ENCODE measurements around the gene DISP3. TPM values are rescaled to one million over a fixed set of nuclear protein-coding genes. Genes with fewer than 3 reads are reported as not detected.
A peak's percentile ranks its signal among the peaks of the same experiment; 100 is the strongest.

DISP3 gene
- total RNA-seq, 1 donor from 2014 or later: 0.09 TPM

- no peak for DNase-seq (ENCODE audit: low spot score)
Measured at GRCh38 chr1:11543392-11543791, 64.4 kb downstream of the DISP3 start.

DNA sequence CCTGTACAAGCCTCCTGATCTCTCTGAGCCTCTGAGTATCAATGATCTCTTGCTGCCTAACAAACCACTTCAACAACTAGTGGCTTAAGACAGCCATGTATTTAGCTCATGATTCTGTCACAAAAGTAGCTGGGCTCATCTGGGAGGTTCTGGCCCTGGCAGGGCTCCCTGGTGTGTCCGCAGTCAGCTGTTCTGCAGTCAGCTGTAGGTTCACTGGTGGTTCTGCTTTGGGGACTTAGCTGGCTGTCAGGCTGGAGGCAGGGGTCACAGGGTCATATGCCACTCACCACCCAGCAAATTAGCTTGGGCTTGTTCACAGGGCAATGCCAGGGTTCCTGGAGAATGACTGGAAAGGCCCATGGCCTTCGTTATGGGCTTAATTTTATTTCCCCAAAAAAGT lies 64.8 kb downstream of the DISP3 start:
- no peak for DNase-seq (ENCODE audit: low spot score)

- no peak for DNase-seq (ENCODE audit: low spot score)
Measured at GRCh38 chr1:11546456-11546855, 67.5 kb downstream of the DISP3 start.

GRCh38 chr1:11550664-11551283 lies 71.8 kb downstream of the DISP3 start:
- DNase-seq (ENCODE audit: low spot score): peak; percentile 75

DNA sequence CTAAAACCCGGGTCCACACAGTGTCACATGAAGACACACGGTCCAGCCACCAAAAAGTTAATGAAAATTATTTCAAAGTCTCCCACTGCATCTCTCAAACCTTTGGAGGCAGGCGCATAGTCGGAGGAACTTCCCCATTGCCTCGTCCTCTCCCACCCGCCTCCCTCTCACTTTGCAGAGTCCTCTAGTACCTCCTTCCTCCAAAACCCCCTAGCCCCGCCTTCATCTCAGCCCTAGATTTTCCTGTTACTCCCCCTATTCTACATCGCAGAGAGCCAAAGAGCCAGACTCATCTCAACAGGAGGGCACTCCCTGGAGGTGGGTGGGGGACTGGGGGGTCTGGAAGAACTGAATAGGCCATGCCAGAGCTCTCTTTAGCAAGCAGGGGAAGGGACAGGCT lies 79.3 kb downstream of the DISP3 start:
- no peak for DNase-seq (ENCODE audit: low spot score)

DNA sequence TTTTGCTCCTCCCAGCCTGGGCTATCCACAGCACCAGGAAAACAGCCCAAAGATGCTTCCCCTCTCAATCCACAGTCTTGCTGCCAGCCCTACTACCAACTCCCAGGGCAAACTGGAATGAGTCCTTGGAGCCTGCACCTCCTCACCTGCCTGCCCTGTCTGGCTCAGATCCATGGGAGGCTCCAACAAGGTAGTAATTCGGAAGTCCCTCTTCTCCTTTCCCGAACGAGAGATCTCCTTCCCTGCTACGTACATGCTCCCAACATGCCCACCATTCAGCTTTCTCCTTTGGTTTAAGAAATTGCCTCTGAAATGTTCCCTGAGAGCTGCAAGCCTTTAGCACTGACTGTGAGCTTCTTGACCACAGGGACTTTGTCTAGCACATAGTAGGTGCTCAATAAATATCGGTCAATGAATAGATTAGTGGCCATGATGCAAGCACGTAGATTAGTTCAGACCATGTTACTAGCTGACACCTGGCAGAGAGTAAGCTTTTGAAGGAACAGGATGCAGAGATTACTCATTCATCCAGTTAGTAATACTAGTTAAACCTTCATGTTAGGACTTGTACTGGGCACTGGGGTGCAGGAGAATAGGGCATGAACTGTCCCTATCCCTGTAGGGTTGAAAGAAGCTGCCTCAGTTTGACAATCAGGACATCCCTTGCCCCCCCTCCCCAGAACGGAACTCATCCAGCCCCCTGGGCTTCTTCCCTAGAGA lies 80.1 kb downstream of the DISP3 start:
- DNase-seq (ENCODE audit: low spot score): no peak

GRCh38 chr1:11559591-11559970 lies 80.6 kb downstream of the DISP3 start:
- DNase-seq (ENCODE audit: low spot score): no peak

- no peak for DNase-seq (ENCODE audit: low spot score)
Measured at GRCh38 chr1:11560061-11560460, 81.1 kb downstream of the DISP3 start.

DNA sequence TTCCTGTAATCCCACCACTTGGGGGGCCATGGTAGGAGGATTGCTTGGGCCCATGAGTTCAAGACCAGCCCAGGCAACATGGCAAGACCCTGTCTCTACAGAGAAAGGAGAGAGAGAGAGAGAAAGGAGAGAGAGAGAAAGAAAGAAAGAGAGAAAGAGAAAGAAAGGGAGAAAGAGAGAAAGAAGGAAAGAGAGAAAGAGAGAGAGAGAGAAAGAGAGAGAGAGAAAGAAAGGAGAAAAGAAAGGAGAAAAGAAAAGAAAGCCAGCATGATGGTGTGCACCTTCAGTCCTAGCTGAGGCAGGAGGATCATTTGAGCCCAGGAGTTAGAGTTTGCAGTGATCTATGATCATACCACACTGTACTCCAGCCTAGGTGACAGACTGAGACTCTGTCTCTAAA lies 82.8 kb downstream of the DISP3 start:
- DNase-seq (ENCODE audit: low spot score): no peak

GRCh38 chr1:11562664-11563063 lies 83.7 kb downstream of the DISP3 start:
- DNase-seq (ENCODE audit: low spot score): no peak

- DNase-seq (ENCODE audit: low spot score): no peak
Measured at GRCh38 chr1:11563560-11564069, 84.7 kb downstream of the DISP3 start.

DNA sequence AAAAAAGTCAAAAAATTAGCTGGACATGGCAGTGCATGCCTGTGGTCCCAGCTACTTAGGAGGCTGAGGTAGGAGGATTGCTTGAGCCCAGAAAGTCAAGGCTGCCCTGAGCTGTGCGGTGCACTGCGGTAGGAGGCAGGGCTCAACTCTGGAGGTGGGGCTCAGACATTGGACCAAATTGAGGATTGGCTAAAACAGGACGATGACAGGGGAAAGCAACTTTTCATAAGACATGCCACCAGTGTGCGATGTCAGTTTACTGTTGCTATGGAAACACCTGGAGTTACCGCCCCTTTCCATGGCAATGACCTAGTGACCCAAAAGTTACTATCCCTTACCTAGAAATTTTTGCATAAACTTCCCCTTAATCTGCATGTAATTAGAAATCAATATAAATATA lies 85.3 kb downstream of the DISP3 start:
- no peak for DNase-seq (ENCODE audit: low spot score)

- DNase-seq (ENCODE audit: low spot score): no peak
Measured at GRCh38 chr1:11566042-11566850, 87.3 kb downstream of the DISP3 start.

- no peak for DNase-seq (ENCODE audit: low spot score)
Measured at GRCh38 chr1:11567244-11568065, 88.5 kb downstream of the DISP3 start.

DNA sequence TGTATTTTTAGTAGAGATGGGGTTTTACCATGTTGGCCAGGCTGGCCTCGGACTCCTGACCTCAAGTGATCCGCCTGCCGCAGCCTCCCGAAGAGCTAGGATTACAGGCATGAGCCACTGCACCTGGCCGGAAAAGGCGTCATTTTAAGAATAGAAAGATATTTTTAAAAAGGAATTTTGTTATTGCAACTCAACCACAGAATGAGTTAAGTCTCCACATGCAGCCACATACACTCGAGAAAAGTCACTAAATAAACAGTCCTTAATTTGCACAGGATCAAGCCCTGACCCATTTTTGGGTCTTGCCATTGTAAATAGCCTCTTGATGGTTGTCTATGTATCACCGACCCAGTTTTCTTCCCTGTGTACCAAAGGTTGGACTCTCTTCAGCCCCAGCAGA lies 89.7 kb downstream of the DISP3 start:
- no peak for DNase-seq (ENCODE audit: low spot score)

DNA sequence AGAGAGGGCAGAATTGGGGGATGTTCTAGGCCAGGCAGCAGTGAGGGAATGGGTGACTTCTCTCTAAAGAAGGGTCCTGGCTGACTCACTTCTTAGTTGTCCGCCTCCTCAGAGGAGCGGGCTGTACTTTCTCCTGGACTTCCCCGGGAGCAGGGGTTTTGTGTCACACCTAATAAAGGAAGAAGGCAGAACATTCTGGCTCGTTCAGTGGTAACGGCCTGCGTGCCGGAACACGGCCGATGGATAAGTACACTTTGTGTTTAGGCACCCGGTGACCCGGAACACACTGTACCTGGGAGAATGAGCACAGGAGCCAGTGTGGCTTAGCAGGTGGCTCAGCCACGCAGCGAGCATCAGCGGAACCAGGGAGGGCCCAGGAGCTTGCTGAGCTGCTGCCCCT lies 90.6 kb downstream of the DISP3 start:
- DNase-seq (ENCODE audit: low spot score): no peak

- DNase-seq (ENCODE audit: low spot score): no peak
Measured at GRCh38 chr1:11569954-11570353, 91.0 kb downstream of the DISP3 start.

DNA sequence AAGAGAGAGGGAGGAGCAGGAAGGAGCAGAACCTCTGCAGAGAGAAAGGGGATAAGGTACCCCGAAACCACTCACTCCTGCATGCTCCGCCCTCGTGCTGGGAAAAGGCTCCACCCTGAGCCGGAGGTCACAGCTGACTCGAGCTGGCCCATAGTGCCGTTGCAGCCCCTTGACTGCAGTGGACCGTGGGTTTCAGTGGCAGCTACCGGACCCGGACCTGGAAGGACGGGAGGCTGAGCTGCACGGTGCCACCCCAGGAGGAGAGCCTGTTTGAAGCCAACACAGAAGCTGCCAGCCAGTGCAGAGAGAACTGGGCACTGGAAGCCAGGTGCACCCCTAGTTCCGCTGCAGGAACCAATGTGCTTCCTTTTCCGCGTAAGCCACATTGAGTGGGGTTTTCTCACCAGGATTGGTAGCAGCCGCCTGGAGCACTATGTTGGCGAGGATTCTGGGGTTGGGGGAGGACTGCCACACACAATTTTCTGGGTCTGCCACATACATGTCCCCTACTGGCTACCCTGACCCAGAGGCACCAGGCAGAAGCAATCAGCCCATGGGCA lies 91.9 kb downstream of the DISP3 start:
- no peak for DNase-seq (ENCODE audit: low spot score)

GRCh38 chr1:11571906-11572616 lies 93.1 kb downstream of the DISP3 start:
- DNase-seq (ENCODE audit: low spot score): no peak

DNA sequence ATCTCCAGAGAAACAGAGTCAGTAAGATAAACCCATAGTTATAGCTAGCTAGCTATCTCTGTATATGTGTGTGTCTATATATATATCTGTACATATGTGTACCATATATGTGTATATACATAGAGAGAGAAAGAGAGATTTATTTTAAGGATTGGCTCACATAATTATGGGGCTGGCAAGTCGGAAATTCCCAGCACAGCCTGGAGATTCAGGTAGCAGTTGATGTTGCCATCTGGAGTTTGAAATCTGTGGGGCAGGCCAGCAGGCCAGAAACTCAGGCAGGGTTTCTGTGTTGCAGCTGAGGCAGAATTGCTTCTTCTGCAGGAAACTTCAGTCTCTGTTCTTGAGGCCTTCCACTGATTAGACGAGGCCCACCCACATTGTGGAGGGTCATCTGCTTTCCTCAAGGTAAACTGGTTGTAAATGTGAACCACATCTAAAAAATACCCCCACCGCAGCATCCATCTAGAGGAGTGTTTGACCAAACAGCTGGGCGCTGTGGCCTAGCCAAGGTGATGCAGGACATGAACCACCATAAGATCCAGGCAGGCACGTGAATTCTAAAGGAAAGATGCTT lies 94.2 kb downstream of the DISP3 start:
- no peak for DNase-seq (ENCODE audit: low spot score)
